Keratinocyte (primary cell): ENCODE data around the gene SERINC5. TPM values are rescaled to one million over a fixed set of nuclear protein-coding genes. Genes with fewer than 3 reads are reported as not detected.

Experiments
- DNase-seq: peaks from one replicate; pipeline ENCODE4 v3.0.0-alpha.2; 2011; ENCODE audit warnings: low read depth, missing footprints, low spot score
- FAIRE-seq: peaks from 2 replicates; lab custom pipeline; 2011; peaks lifted over from hg19 to GRCh38; lab: Jason Lieb, UNC
- H2AFZ ChIP-seq: 2 replicates; pipeline ENCODE4 v1.6.0; 2012; ENCODE audit warnings: low read length, control low read depth, inconsistent platforms; ENCODE audit not compliant: control insufficient read depth
- H3K27ac ChIP-seq: 2 replicates; pipeline ENCODE4 v1.5.1; 2011; ENCODE audit warnings: low read length; ENCODE audit not compliant: control insufficient read depth, insufficient read depth
- H3K27me3 ChIP-seq: 3 replicates; pipeline ENCODE4 v1.6.0; 2011; ENCODE audit warnings: low read length; ENCODE audit not compliant: control insufficient read depth, insufficient read depth; ENCODE audit errors: extremely low read depth
- H3K36me3 ChIP-seq, 2 experiments: 2 replicates in 1 of 2; 3 replicates in 1 of 2; pipeline ENCODE4 v1.5.1; 2011; ENCODE audit warnings: low read length in 2 of 2, mild to moderate bottlenecking in 1 of 2; ENCODE audit not compliant: control insufficient read depth in 2 of 2, insufficient read depth in 2 of 2; ENCODE audit errors: extremely low read depth in 1 of 2
- H3K4me1 ChIP-seq: 3 replicates; pipeline ENCODE4 v1.5.1; 2011; ENCODE audit warnings: low read length; ENCODE audit not compliant: control insufficient read depth, insufficient read depth; ENCODE audit errors: extremely low read depth
- H3K4me2 ChIP-seq: 3 replicates; pipeline ENCODE4 v1.6.0; 2011; ENCODE audit warnings: low read depth, low read length; ENCODE audit not compliant: control insufficient read depth, insufficient read depth; ENCODE audit errors: extremely low read depth
- H3K4me3 ChIP-seq, 3 experiments: fragments of 200-600 bp in 1 of 3; sonication (generic) in 1 of 3; 2 replicates in 2 of 3; 3 replicates in 1 of 3; pipeline ENCODE4 v1.5.1; 2011 to 2016; ENCODE audit warnings: low read length in 3 of 3, mild to moderate bottlenecking in 3 of 3, control low read depth in 2 of 3, inconsistent platforms in 1 of 3, low read depth in 1 of 3, mixed read lengths in 1 of 3, mixed run types in 1 of 3, moderate library complexity in 1 of 3; ENCODE audit not compliant: control insufficient read depth in 2 of 3, insufficient read depth in 2 of 3; ENCODE audit errors: extremely low read depth in 1 of 3
- H3K79me2 ChIP-seq: 2 replicates; pipeline ENCODE4 v1.6.0; 2012; ENCODE audit warnings: low read length; ENCODE audit not compliant: control insufficient read depth, insufficient read depth
- H3K9ac ChIP-seq: 3 replicates; pipeline ENCODE4 v1.6.0; 2011; ENCODE audit warnings: low read length; ENCODE audit not compliant: control insufficient read depth, insufficient read depth; ENCODE audit errors: extremely low read depth
- H3K9me1 ChIP-seq: 3 replicates; pipeline ENCODE4 v1.6.0; 2011; ENCODE audit warnings: low read length; ENCODE audit not compliant: control insufficient read depth, insufficient read depth; ENCODE audit errors: extremely low read depth
- H3K9me3 ChIP-seq: 2 replicates; pipeline ENCODE4 v1.5.1; 2012; ENCODE audit warnings: low read depth, low read length; ENCODE audit not compliant: control insufficient read depth
- H4K20me1 ChIP-seq: 3 replicates; pipeline ENCODE4 v1.6.0; 2011; ENCODE audit warnings: low read length; ENCODE audit not compliant: control insufficient read depth, insufficient read depth; ENCODE audit errors: extremely low read depth
- EZH2 ChIP-seq: IDR thresholded peaks from one replicate; pipeline ENCODE4 v1.6.1; 2012; ENCODE audit warnings: inconsistent platforms, mild to moderate bottlenecking, low read length, moderate library complexity
- dilution Hi-C: fragments of 300-500 bp; cut with MboI; formaldehyde crosslinking; loops from one replicate; pipeline ENCODE4 v1.7.0; 2020; ENCODE audit warnings: low sequenced_read_pairs; ENCODE audit not compliant: extremely low pct_ligation_motif_present
- polyA plus RNA-seq, 5 experiments: library from polyadenylated mRNA; depleted of rRNA in 3 of 5; stranded (reverse) in 3 of 5; stranded (forward) in 1 of 5; unstranded in 1 of 5; fragments of >200 nt; gene quantifications; 1 replicate in 1 of 5; 2 replicates in 3 of 5; 3 replicates in 1 of 5; pipeline versions ENCODE4 v1.2.1 to v1.2.3, GENCODE V29; 2011 to 2012; ENCODE audit warnings: missing spikeins in 2 of 5, low read depth in 1 of 5, low replicate concordance in 1 of 5
- TF ChIP-seq, protein P1 (sequence below), 3 experiments: IDR thresholded peaks in 1 of 3; conservative IDR thresholded peaks in 1 of 3; optimal IDR thresholded peaks in 1 of 3; 2 replicates in 2 of 3; 3 replicates in 1 of 3; pipeline versions ENCODE3 to v1.5.1; 2011; ENCODE audit warnings: low read length in 3 of 3, mild to moderate bottlenecking in 3 of 3, moderate library complexity in 2 of 3, control low read depth in 1 of 3, inconsistent platforms in 1 of 3; ENCODE audit not compliant: insufficient read depth in 2 of 3; ENCODE audit errors: extremely low read depth in 1 of 3

Gene SERINC5
- polyA plus RNA-seq, 1 donor (not counting 4 experiments of a cell fraction or from before 2014, with no cell fraction given), result 20.0 TPM

DNA sequence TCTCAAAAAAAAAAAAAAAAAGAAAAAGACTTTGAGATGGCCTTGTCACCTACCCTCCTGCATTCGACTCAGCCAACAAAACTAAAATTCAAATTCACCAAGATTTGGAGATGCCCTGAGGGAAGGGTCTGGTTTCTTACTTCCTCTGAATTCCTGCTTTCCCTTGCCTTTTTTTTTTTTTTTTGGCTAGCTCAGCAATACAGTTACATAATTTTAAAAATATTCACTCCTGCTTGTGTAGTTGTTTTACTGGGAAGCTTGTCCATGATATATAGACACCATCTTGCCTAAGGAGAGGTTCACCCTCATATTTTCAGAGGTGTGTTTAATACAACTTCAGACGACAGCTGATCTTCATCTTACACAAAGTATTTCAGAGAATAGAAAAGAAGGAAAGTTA is 21.3 kb upstream of the SERINC5 start:
- Histone ChIP-seq H3K4me2 (no peak overlapping the region), H2AFZ (no peak overlapping the region), H3K9me1 (no peaks in the 10 kb centered on the region), H3K9ac (no peak overlapping the region), H3K4me1 (no peaks in the 10 kb centered on the region), H3K79me2 (no peaks in the 10 kb centered on the region), H4K20me1 (no peaks in the 10 kb centered on the region), H3K27ac (no peak overlapping the region), H3K36me3 (no peaks in the 10 kb centered on the region), H3K9me3 (no peaks in the 10 kb centered on the region), H3K27me3 (no peaks in the 10 kb centered on the region), H3K4me3 (no peak overlapping the region)
- FAIRE-seq (no peak), DNase-seq (no peak)
- dilution Hi-C loops, result no loop called here
- no peak for TF ChIP-seq EZH2
- TF ChIP-seq, protein P1, sequence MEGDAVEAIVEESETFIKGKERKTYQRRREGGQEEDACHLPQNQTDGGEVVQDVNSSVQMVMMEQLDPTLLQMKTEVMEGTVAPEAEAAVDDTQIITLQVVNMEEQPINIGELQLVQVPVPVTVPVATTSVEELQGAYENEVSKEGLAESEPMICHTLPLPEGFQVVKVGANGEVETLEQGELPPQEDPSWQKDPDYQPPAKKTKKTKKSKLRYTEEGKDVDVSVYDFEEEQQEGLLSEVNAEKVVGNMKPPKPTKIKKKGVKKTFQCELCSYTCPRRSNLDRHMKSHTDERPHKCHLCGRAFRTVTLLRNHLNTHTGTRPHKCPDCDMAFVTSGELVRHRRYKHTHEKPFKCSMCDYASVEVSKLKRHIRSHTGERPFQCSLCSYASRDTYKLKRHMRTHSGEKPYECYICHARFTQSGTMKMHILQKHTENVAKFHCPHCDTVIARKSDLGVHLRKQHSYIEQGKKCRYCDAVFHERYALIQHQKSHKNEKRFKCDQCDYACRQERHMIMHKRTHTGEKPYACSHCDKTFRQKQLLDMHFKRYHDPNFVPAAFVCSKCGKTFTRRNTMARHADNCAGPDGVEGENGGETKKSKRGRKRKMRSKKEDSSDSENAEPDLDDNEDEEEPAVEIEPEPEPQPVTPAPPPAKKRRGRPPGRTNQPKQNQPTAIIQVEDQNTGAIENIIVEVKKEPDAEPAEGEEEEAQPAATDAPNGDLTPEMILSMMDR (optimal IDR thresholded peaks at IDR 0.05 in 1 of 3, IDR thresholded peaks at IDR 0.05 in 1 of 3, conservative IDR thresholded peaks at IDR 0.05 in 1 of 3; ENCODE audit: extremely low read depth in 1 of 3, insufficient read depth in 2 of 3, low read length in 3 of 3), result no peak

DNA sequence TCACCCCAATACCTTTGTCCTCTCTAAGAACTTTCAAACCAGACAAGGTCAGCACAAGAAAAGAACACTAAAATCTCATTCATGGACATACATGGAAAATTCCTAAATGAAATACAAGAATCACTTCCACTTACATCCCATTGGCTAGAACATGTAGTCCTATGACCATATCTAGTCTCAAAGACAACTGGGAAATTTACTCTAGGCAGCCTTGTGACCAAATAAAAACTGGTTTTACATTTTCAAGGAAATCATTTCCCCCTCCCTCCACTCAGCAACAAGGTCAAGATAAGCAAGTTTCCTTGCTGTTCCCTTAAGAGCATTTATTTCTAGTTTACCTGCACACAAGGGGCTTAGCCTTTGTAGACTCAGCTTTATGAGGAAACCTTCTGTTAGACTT is 20.3 kb upstream of the SERINC5 start:
- Histone ChIP-seq H3K9ac (no peak overlapping the region), H3K79me2 (no peaks in the 10 kb centered on the region), H3K9me3 (no peaks in the 10 kb centered on the region), H3K27me3 (no peaks in the 10 kb centered on the region), H4K20me1 (no peaks in the 10 kb centered on the region), H3K4me1 (no peaks in the 10 kb centered on the region), H3K4me2 (no peak overlapping the region), H3K36me3 (no peaks in the 10 kb centered on the region), H3K4me3 (no peak overlapping the region), H3K9me1 (no peaks in the 10 kb centered on the region), H3K27ac (no peak overlapping the region), H2AFZ (no peak overlapping the region)
- DNase-seq (no peak), FAIRE-seq (no peak)
- TF ChIP-seq, protein P1 (optimal IDR thresholded peaks at IDR 0.05 in 1 of 3, IDR thresholded peaks at IDR 0.05 in 1 of 3, conservative IDR thresholded peaks at IDR 0.05 in 1 of 3; ENCODE audit: extremely low read depth in 1 of 3, insufficient read depth in 2 of 3, low read length in 3 of 3), result no peak
- no peak for TF ChIP-seq EZH2
- dilution Hi-C loops, result no loop called here
